Hepatocyte (in vitro differentiated cells): Measurements from ENCODE around the gene RNF41. TPM values are rescaled to one million over a fixed set of nuclear protein-coding genes. Genes with fewer than 3 reads are reported as not detected.
A peak's percentile ranks its signal among the peaks of the same experiment; 100 is the strongest.

Source experiments
- DNase-seq: peaks from one replicate; pipeline ENCODE4 v3.0.0-alpha.2; 2016; ENCODE audit warnings: low spot score
- H2AFZ ChIP-seq: fragments of 200-600 bp; sonication (generic); 2 replicates; pipeline ENCODE4 v1.6.0; 2016; ENCODE audit warnings: antibody characterized with exemption, mild to moderate bottlenecking
- H3K27ac ChIP-seq: fragments of 200-600 bp; sonication (generic); 2 replicates; pipeline ENCODE4 v1.5.1; 2016; ENCODE audit warnings: mild to moderate bottlenecking
- H3K27me3 ChIP-seq: fragments of 200-600 bp; sonication (generic); 2 replicates; pipeline ENCODE4 v1.6.1; 2016
- H3K36me3 ChIP-seq: fragments of 200-600 bp; sonication (generic); replicated peaks from 2 replicates; pipeline ENCODE4 v1.5.1; 2016; ENCODE audit warnings: low read depth; ENCODE audit not compliant: insufficient read depth
- H3K4me1 ChIP-seq: fragments of 200-600 bp; sonication (generic); 2 replicates; pipeline ENCODE4 v1.5.1; 2016; ENCODE audit warnings: mild to moderate bottlenecking, moderate library complexity; ENCODE audit not compliant: insufficient read depth
- H3K4me2 ChIP-seq: fragments of 200-600 bp; sonication (generic); 2 replicates; pipeline ENCODE4 v1.6.0; 2016
- H3K4me3 ChIP-seq: fragments of 200-600 bp; sonication (generic); 2 replicates; pipeline ENCODE4 v1.5.1; 2016; ENCODE audit warnings: mild to moderate bottlenecking
- H3K79me2 ChIP-seq: fragments of 200-600 bp; sonication (generic); 2 replicates; pipeline ENCODE4 v1.6.0; 2017; ENCODE audit warnings: mild to moderate bottlenecking
- H3K9me2 ChIP-seq: fragments of 200-600 bp; sonication (generic); replicated peaks from 2 replicates; pipeline ENCODE4 v1.6.0; 2017; ENCODE audit warnings: mild to moderate bottlenecking; ENCODE audit not compliant: insufficient read depth
- H3K9me3 ChIP-seq: fragments of 200-600 bp; sonication (generic); 2 replicates; pipeline ENCODE4 v1.5.1; 2016; ENCODE audit warnings: low read depth, mild to moderate bottlenecking
- H4K20me1 ChIP-seq: fragments of 200-600 bp; sonication (generic); 2 replicates; pipeline ENCODE4 v1.6.0; 2016; ENCODE audit warnings: mild to moderate bottlenecking; ENCODE audit not compliant: insufficient read depth, poor library complexity, severe bottlenecking
- CTCF ChIP-seq: fragments of 200-600 bp; sonication (generic); IDR thresholded peaks from 2 replicates; pipeline ENCODE4 v1.5.1; 2016; ENCODE audit warnings: antibody characterized with exemption, mild to moderate bottlenecking; ENCODE audit not compliant: poor library complexity
- EZH2 ChIP-seq: fragments of 200-600 bp; sonication (generic); IDR thresholded peaks from 2 replicates; pipeline ENCODE4 v1.6.1; 2016; ENCODE audit warnings: antibody characterized with exemption, mild to moderate bottlenecking, borderline replicate concordance
- EZH2phosphoT487 ChIP-seq: fragments of 200-600 bp; sonication (generic); IDR thresholded peaks from one replicate; pipeline ENCODE4 v1.6.1; 2018; ENCODE audit warnings: antibody characterized with exemption, mild to moderate bottlenecking, low read depth, moderate library complexity; ENCODE audit not compliant: unreplicated experiment, severe bottlenecking
- WGBS: methylation state at CpG from one replicate; pipeline ENCODE4 v1.1.6; 2016; ENCODE audit warnings: low lambda C conversion rate; ENCODE audit errors: missing lambda C conversion rate; 5-methylcytosine and 5-hydroxymethylcytosine counted together
- polyA plus RNA-seq: library from polyadenylated mRNA; unstranded; fragments of >200 nt; fragmentation: Nextera tagmentation; extraction: Ambion mirVana; gene quantifications from 2 replicates; pipeline ENCODE4 v1.2.1, GENCODE V29; 2016
- total RNA-seq: library from RNA; depleted of rRNA; stranded (reverse); fragments of >200 nt; gene quantifications from 2 replicates; pipeline ENCODE4 v1.2.3, GENCODE V29; 2014

RNF41 gene
- total and polyA plus RNA-seq, 2 experiments from 2014 or later, result 22.5 to 47.6 TPM

GRCh38 chr12:56220611-56221231 is 1.0 kb downstream of the RNF41 start:
- Histone ChIP-seq H3K79me2 (peaks cover 51% of the 10 kb centered on the region), H3K4me3 (peak overlapping the region; percentile 69), H2AFZ (peak overlapping the region; percentile 59), H3K4me2 (peak overlapping the region; percentile 94), H3K27ac (peak overlapping the region; percentile 96), H4K20me1 (no peaks in the 10 kb centered on the region), H3K36me3 (no peaks in the 10 kb centered on the region), H3K9me2 (no peaks in the 10 kb centered on the region), H3K27me3 (no peaks in the 10 kb centered on the region), H3K4me1 (peaks cover 22% of the 10 kb centered on the region), H3K9me3 (no peaks in the 10 kb centered on the region)
- DNase-seq, result no peak
- WGBS, result 27% methylated on average over 10 of the region's 10 CpGs
- TF ChIP-seq EZH2phosphoT487, result no peak
- no peak for TF ChIP-seq CTCF
- TF ChIP-seq EZH2, result no peak

- WGBS, result 96% methylated on average over 9 of the region's 9 CpGs
- no peaks in the 10 kb centered on the region for H3K36me3 ChIP-seq
- TF ChIP-seq EZH2phosphoT487 (no peak), EZH2 (no peak), CTCF (no peak)
- H3K27me3 ChIP-seq, result no peaks in the 10 kb centered on the region
- H3K9me3 ChIP-seq, result no peaks in the 10 kb centered on the region
- no peak overlapping the region for H2AFZ ChIP-seq
- peaks cover 22% of the 10 kb centered on the region for H3K4me1 ChIP-seq
- no peak for DNase-seq
- H4K20me1 ChIP-seq, result no peaks in the 10 kb centered on the region
- H3K4me3 ChIP-seq, result no peak overlapping the region
- peak overlapping the region; percentile 96 for H3K27ac ChIP-seq
- H3K9me2 ChIP-seq, result no peaks in the 10 kb centered on the region
- H3K79me2 ChIP-seq, result peaks cover 53% of the 10 kb centered on the region
- peak overlapping the region; percentile 94 for H3K4me2 ChIP-seq
Observed at GRCh38 chr12:56219840-56220239, 1.9 kb downstream of the RNF41 start.

DNA sequence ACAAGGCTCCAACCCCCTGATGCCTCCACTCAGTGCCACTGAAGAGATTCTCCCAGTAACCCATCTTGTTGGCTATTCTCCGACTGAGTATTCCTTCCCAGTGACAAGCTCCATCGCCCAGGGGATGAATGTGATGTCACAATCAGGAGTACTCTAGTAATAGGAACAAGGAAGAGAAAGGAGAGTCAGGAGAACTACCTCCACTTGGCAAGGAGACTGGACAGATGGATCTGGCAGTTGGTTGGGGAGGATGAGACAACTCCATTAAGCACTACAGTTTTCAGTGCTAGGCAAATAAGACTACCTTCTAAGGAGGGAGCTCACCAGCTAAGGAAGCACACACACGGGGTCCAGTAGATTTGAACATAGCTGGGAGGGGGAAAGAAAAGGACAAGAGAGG is 5.3 kb downstream of the RNF41 start:
- 95% methylated on average over 3 of the region's 3 CpGs for WGBS
- no peaks in the 10 kb centered on the region for H3K27me3 ChIP-seq
- H3K4me2 ChIP-seq, result no peak overlapping the region
- DNase-seq, result no peak
- TF ChIP-seq EZH2, result no peak
- TF ChIP-seq EZH2phosphoT487, result no peak
- no peak for TF ChIP-seq CTCF
- H3K79me2 ChIP-seq, result peaks cover 54% of the 10 kb centered on the region
- no peaks in the 10 kb centered on the region for H3K36me3 ChIP-seq
- peaks cover 10% of the 10 kb centered on the region for H3K4me1 ChIP-seq
- no peaks in the 10 kb centered on the region for H3K9me3 ChIP-seq
- no peaks in the 10 kb centered on the region for H3K9me2 ChIP-seq
- H3K27ac ChIP-seq, result no peak overlapping the region
- H4K20me1 ChIP-seq, result no peaks in the 10 kb centered on the region
- no peak overlapping the region for H2AFZ ChIP-seq
- no peak overlapping the region for H3K4me3 ChIP-seq
